DND-41 (cell line): ENCODE measurements around the gene SNCA.

Source experiments
- ATAC-seq: fragments of 200-7000 bp; cut with Tn5 transposase; 3 replicates; pipeline ENCODE4 v1.9.1; 2021; ENCODE audit warnings: low read depth; ENCODE audit not compliant: insufficient read depth
- DNase-seq: peaks from one replicate; pipeline ENCODE4 v3.0.0-alpha.2; 2020
- H2AFZ ChIP-seq: 2 replicates; pipeline ENCODE4 v1.6.0; 2012; ENCODE audit warnings: low read depth, low read length
- H3K27ac ChIP-seq: 2 replicates; pipeline ENCODE4 v1.5.1; 2012; ENCODE audit warnings: low read length, inconsistent platforms
- H3K27me3 ChIP-seq: fragments of 200-600 bp; sonication (generic); 2 replicates; pipeline ENCODE4 v1.6.0; 2012; ENCODE audit warnings: low read length, mild to moderate bottlenecking, inconsistent platforms; ENCODE audit not compliant: insufficient read depth, poor library complexity
- H3K36me3 ChIP-seq: 2 replicates; pipeline ENCODE4 v1.5.1; 2012; ENCODE audit warnings: low read length, inconsistent platforms; ENCODE audit not compliant: insufficient read depth
- H3K4me1 ChIP-seq: 2 replicates; pipeline ENCODE4 v1.5.1; 2012; ENCODE audit warnings: mild to moderate bottlenecking, low read length; ENCODE audit not compliant: insufficient read depth
- H3K4me2 ChIP-seq: 2 replicates; pipeline ENCODE4 v1.6.0; 2012; ENCODE audit warnings: mild to moderate bottlenecking, moderate library complexity, low read length, inconsistent platforms; ENCODE audit not compliant: insufficient read depth
- H3K4me3 ChIP-seq, 2 experiments: fragments of 200-600 bp in 1 of 2; shearing (Covaris generic) in 1 of 2; 2 replicates each; pipeline ENCODE4 v1.5.1; 2012 to 2016; ENCODE audit warnings: inconsistent platforms in 2 of 2, low read length in 2 of 2, mild to moderate bottlenecking in 2 of 2, low read depth in 1 of 2, moderate library complexity in 1 of 2
- H3K79me2 ChIP-seq: 2 replicates; pipeline ENCODE4 v1.6.0; 2012; ENCODE audit warnings: low read length, inconsistent platforms; ENCODE audit not compliant: insufficient read depth
- H3K9ac ChIP-seq: 2 replicates; pipeline ENCODE4 v1.6.0; 2012; ENCODE audit warnings: low read depth, mild to moderate bottlenecking, inconsistent platforms, low read length, moderate library complexity
- H3K9me3 ChIP-seq: 2 replicates; pipeline ENCODE4 v1.5.1; 2012; ENCODE audit warnings: low read length, moderate library complexity, mild to moderate bottlenecking, inconsistent platforms; ENCODE audit not compliant: insufficient read depth, severe bottlenecking
- H4K20me1 ChIP-seq: 2 replicates; pipeline ENCODE4 v1.6.0; 2012; ENCODE audit warnings: low read length; ENCODE audit not compliant: insufficient read depth
- CTCF ChIP-seq: IDR thresholded peaks from 2 replicates; pipeline ENCODE4 v1.5.1; 2012; ENCODE audit warnings: borderline replicate concordance, low read length, moderate library complexity, mild to moderate bottlenecking; ENCODE audit not compliant: poor library complexity, severe bottlenecking; ENCODE audit errors: extremely low read depth
- EZH2 ChIP-seq: IDR thresholded peaks from 3 replicates; pipeline ENCODE4 v1.6.1; 2012; ENCODE audit warnings: borderline replicate concordance, low read depth, mild to moderate bottlenecking, moderate library complexity, low read length, inconsistent platforms; ENCODE audit not compliant: severe bottlenecking

Gene SNCA

DNA sequence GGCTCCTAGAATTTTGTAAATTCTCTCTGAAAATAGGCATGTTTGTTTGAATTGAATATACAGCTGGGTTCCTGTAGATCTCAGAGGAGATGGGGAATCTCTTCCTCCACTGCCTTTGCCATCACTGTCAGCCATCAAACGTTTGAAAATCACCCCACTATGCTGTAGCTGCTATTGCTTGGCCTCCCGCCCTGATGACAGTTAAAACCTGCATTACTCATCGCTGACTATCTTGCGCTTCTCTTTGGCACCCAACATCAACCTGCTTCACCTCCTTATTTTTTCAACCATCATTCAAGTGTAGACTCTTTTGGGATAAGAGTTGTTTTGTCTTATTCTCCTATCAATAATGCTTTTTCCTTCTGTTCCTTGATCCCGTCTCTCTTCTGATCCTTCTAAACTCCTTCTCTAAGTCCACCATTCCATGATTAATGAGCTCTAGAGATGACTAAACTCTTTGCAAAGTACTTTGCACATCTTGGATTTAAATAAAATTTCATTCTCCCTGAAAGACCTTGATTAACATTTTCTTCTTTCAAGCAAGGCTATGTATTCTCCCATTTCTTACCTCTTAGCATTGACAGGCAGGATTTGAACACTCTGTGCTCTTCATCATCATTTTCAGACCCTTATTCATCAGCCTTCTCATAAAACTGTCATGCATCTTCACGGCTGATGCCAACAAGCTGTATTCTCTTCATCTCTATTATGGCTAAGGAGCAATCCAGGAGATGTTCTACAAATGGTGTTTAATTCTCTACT lies 133.0 kb downstream of the SNCA start:
- no peaks in the 10 kb centered on the region for H4K20me1 ChIP-seq
- H3K4me1 ChIP-seq, result peaks cover 20% of the 10 kb centered on the region
- H3K36me3 ChIP-seq, result no peaks in the 10 kb centered on the region
- H3K9me3 ChIP-seq, result no peaks in the 10 kb centered on the region
- no peak overlapping the region for H3K27ac ChIP-seq
- no peak for DNase-seq
- no peak overlapping the region for H3K4me3 ChIP-seq
- TF ChIP-seq CTCF, result no peak
- no peak for TF ChIP-seq EZH2
- H3K9ac ChIP-seq, result no peak overlapping the region
- no peak overlapping the region for H2AFZ ChIP-seq
- H3K4me2 ChIP-seq, result no peak overlapping the region
- no peaks in the 10 kb centered on the region for H3K27me3 ChIP-seq
- no peaks in the 10 kb centered on the region for H3K79me2 ChIP-seq
- ATAC-seq, result no peak

DNA sequence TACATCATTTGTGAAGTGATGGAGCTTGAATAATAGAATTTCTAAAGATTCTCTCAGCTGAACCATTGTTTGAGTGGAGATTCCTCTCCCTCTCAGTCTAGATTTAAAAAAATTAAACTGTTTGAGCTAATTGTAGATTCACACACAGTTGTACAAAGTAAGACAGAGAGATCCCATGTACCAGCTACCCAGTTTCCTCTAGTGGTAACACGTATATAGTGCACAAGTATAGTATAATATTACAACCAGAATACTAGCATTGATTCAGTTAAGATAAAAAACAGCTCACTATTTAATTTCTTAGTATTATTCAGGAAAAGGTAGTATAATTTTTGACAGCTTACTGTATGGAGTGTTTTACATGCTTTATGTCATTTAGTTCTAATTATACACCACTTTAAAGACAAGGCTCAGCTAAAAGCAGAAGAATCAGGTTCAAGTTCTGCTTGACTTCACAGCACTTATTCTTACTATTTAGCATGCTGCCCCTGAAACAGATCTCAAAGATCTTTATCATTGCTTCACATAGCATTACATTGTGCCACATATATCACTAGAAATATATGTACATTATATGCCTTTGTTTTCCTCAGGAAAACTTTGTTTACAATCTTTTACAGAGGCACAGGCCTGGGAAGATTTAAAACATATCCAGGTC lies 136.1 kb downstream of the SNCA start:
- no peaks in the 10 kb centered on the region for H3K79me2 ChIP-seq
- DNase-seq, result no peak
- no peak overlapping the region for H3K27ac ChIP-seq
- no peak overlapping the region for H2AFZ ChIP-seq
- H3K27me3 ChIP-seq, result no peaks in the 10 kb centered on the region
- H3K4me2 ChIP-seq, result no peak overlapping the region
- H3K9me3 ChIP-seq, result no peaks in the 10 kb centered on the region
- no peak for ATAC-seq
- TF ChIP-seq EZH2, result no peak
- no peak for TF ChIP-seq CTCF
- H3K4me3 ChIP-seq, result no peak overlapping the region
- H3K4me1 ChIP-seq, result no peaks in the 10 kb centered on the region
- H4K20me1 ChIP-seq, result no peaks in the 10 kb centered on the region
- no peak overlapping the region for H3K9ac ChIP-seq
- no peaks in the 10 kb centered on the region for H3K36me3 ChIP-seq

- Histone ChIP-seq H3K27ac (peak overlapping the region; percentile 43), H3K79me2 (peaks cover 25% of the 10 kb centered on the region), H3K27me3 (no peaks in the 10 kb centered on the region), H3K9me3 (peaks cover 8% of the 10 kb centered on the region), H3K36me3 (peaks cover 8% of the 10 kb centered on the region; the same call in 1 of the 2 replicates), H3K4me3 (no peak overlapping the region), H2AFZ (peak overlapping the region; percentile 21), H4K20me1 (no peaks in the 10 kb centered on the region), H3K4me1 (peaks cover 57% of the 10 kb centered on the region), H3K9ac (no peak overlapping the region), H3K4me2 (peak overlapping the region; percentile 74)
- DNase-seq (peak; percentile 70), ATAC-seq (peak; percentile 87)
- no peak for TF ChIP-seq CTCF
- no peak for TF ChIP-seq EZH2
Measured at GRCh38 chr4:89685690-89686089, 151.3 kb downstream of the SNCA start.
